ENCODE results near the gene C5AR2. TPM values are rescaled to one million over a fixed set of nuclear protein-coding genes. Genes with fewer than 3 reads are reported as not detected.

C5AR2 gene
- total and polyA plus RNA-seq, 2 donors (not counting 1 experiment from before 2014, with no cell fraction given): 0.25 to 1.2 TPM

- Histone ChIP-seq H3K27me3 (replicated peaks in 1 of 4; ENCODE audit: control extremely low read depth in 1 of 4, control insufficient read depth in 3 of 4, insufficient read depth in 4 of 4, low read length in 3 of 4) (peaks cover 0 to 17% (median 1%) of the 10 kb centered on the region in 4 experiments), H3K4me1 (ENCODE audit: control insufficient read depth in 2 of 2, insufficient read depth in 2 of 2, low read length in 2 of 2) (no peaks in the 10 kb centered on the region), H3K4me2 (replicated peaks; ENCODE audit: low read depth, low read length, poor library complexity, severe bottlenecking) (no peak overlapping the region), H3K27ac (ENCODE audit: low read length in 2 of 2) (no peak overlapping the region), H3K36me3 (replicated peaks in 1 of 2; ENCODE audit: control extremely low read depth in 1 of 2, control insufficient read depth in 1 of 2, extremely low read depth in 1 of 2, insufficient read depth in 2 of 2, low read length in 1 of 2) (no peaks in the 10 kb centered on the region), H3K9me3 (ENCODE audit: control extremely low read depth in 1 of 3, control insufficient read depth in 2 of 3, insufficient read depth in 1 of 3, low read length in 2 of 3) (peaks cover 0 to 16% (median 0%) of the 10 kb centered on the region in 3 donors), H4K20me1 (ENCODE audit: control insufficient read depth, insufficient read depth, low read length, poor library complexity, severe bottlenecking) (no peaks in the 10 kb centered on the region), H2AFZ (ENCODE audit: insufficient read depth, low read depth, low read length, poor library complexity, severe bottlenecking) (no peak overlapping the region), H3K79me2 (ENCODE audit: control insufficient read depth, insufficient read depth, low read length) (no peaks in the 10 kb centered on the region), H3K4me3 (ENCODE audit: control extremely low read depth in 1 of 5, extremely low read depth in 1 of 5, insufficient read depth in 1 of 5, low read depth in 2 of 5, low read length in 4 of 5) (peak overlapping the region in 1 of 5 experiments; percentile 19), H3K9ac (ENCODE audit: low read length) (no peak overlapping the region)
- Mint-ChIP-seq H3K4me1 (no peaks in the 10 kb centered on the region), H3K27ac (no peak overlapping the region), H3K27me3 (peaks cover 23% of the 10 kb centered on the region), H3K9me3 (ENCODE audit: insufficient read depth) (no peaks in the 10 kb centered on the region), H3K4me3 (no peak overlapping the region)
- 91% methylated on average over 1 of the region's 5 CpGs for WGBS (ENCODE audit: insufficient coverage)
- POLR2A ChIA-PET: no interaction called here
- DNase-seq (no peak), ATAC-seq (ENCODE audit: low read depth) (no peak)
- TF ChIP-seq EZH2 (IDR thresholded peaks at IDR 0.05; ENCODE audit: borderline replicate concordance, insufficient read depth, low read depth, low read length, poor library complexity, severe bottlenecking): no peak
- TF ChIP-seq, protein P1, sequence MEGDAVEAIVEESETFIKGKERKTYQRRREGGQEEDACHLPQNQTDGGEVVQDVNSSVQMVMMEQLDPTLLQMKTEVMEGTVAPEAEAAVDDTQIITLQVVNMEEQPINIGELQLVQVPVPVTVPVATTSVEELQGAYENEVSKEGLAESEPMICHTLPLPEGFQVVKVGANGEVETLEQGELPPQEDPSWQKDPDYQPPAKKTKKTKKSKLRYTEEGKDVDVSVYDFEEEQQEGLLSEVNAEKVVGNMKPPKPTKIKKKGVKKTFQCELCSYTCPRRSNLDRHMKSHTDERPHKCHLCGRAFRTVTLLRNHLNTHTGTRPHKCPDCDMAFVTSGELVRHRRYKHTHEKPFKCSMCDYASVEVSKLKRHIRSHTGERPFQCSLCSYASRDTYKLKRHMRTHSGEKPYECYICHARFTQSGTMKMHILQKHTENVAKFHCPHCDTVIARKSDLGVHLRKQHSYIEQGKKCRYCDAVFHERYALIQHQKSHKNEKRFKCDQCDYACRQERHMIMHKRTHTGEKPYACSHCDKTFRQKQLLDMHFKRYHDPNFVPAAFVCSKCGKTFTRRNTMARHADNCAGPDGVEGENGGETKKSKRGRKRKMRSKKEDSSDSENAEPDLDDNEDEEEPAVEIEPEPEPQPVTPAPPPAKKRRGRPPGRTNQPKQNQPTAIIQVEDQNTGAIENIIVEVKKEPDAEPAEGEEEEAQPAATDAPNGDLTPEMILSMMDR (IDR thresholded peaks at IDR 0.05): no peak
- intact Hi-C loops (cut with micrococcal nuclease): no loop called here
- CTCF ChIA-PET: interaction anchor here (0.5 kb wide), 1 partner anchor 393 kb away, joined by 4 read pairs; no protein-coding TSS in a partner anchor
Measured at GRCh38 chr19:47312366-47313006, 19.5 kb upstream of the C5AR2 start.

DNA sequence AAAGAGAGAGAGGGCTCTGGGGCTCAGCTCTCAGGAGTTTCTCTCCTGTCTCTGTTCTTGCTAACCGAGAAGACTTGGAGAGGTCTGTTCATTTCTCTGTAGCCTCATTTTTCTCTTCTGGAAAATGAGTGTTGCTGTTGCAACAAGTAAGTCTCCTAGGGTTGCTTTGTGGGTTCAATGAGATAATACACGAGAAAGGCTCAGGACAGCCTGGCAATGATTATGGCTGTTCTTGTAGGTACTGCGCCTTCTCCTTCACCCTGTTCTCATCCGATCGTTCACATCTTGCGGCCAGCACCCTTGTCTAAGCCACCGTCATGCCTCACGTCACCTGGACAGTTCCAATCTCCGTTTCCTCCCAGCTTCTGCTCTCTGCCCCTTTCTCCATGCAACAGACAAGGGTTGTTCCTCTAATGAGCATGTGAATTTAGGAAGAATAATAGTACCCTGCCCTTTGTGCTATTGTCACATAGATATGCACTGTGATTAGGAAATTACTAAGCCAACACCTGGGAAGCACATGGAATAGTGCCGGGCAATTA lies 18.1 kb upstream of the C5AR2 start:
- Histone ChIP-seq H3K9me3 (ENCODE audit: control extremely low read depth in 1 of 3, control insufficient read depth in 2 of 3, insufficient read depth in 1 of 3, low read length in 2 of 3) (peaks cover 0 to 16% (median 0%) of the 10 kb centered on the region in 3 donors), H3K4me3 (ENCODE audit: control extremely low read depth in 1 of 5, extremely low read depth in 1 of 5, insufficient read depth in 1 of 5, low read depth in 2 of 5, low read length in 4 of 5) (no peak overlapping the region), H3K27me3 (replicated peaks in 1 of 4; ENCODE audit: control extremely low read depth in 1 of 4, control insufficient read depth in 3 of 4, insufficient read depth in 4 of 4, low read length in 3 of 4) (peaks cover 0 to 20% (median 1%) of the 10 kb centered on the region in 4 experiments), H3K27ac (ENCODE audit: low read length in 2 of 2) (no peak overlapping the region), H3K4me2 (replicated peaks; ENCODE audit: low read depth, low read length, poor library complexity, severe bottlenecking) (no peak overlapping the region), H4K20me1 (ENCODE audit: control insufficient read depth, insufficient read depth, low read length, poor library complexity, severe bottlenecking) (no peaks in the 10 kb centered on the region), H3K4me1 (ENCODE audit: control insufficient read depth in 2 of 2, insufficient read depth in 2 of 2, low read length in 2 of 2) (no peaks in the 10 kb centered on the region), H3K79me2 (ENCODE audit: control insufficient read depth, insufficient read depth, low read length) (no peaks in the 10 kb centered on the region), H3K9ac (ENCODE audit: low read length) (no peak overlapping the region), H2AFZ (ENCODE audit: insufficient read depth, low read depth, low read length, poor library complexity, severe bottlenecking) (no peak overlapping the region), H3K36me3 (replicated peaks in 1 of 2; ENCODE audit: control extremely low read depth in 1 of 2, control insufficient read depth in 1 of 2, extremely low read depth in 1 of 2, insufficient read depth in 2 of 2, low read length in 1 of 2) (no peaks in the 10 kb centered on the region)
- H3K27ac Mint-ChIP-seq: no peak overlapping the region
- ATAC-seq (ENCODE audit: low read depth) (no peak), DNase-seq (no peak)
- no peak for TF ChIP-seq EZH2 (IDR thresholded peaks at IDR 0.05; ENCODE audit: borderline replicate concordance, insufficient read depth, low read depth, low read length, poor library complexity, severe bottlenecking)
- TF ChIP-seq, protein P1 (IDR thresholded peaks at IDR 0.05): no peak
- ChIA-PET POLR2A (no interaction called here), CTCF (no interaction called here)
- intact Hi-C loops (cut with micrococcal nuclease): no loop called here
- 88% methylated on average over 8 of the region's 10 CpGs for WGBS (ENCODE audit: insufficient coverage)
- peaks cover 23% of the 10 kb centered on the region for H3K27me3 Mint-ChIP-seq
- H3K4me1 Mint-ChIP-seq: no peaks in the 10 kb centered on the region
- H3K9me3 Mint-ChIP-seq (ENCODE audit: insufficient read depth): no peaks in the 10 kb centered on the region
- no peak overlapping the region for H3K4me3 Mint-ChIP-seq
